OCI-LY7 (cell line): Measurements from ENCODE around the gene RTL1. TPM values are rescaled to one million over a fixed set of nuclear protein-coding genes. Genes with fewer than 3 reads are reported as not detected.

ENCODE experiments used
- BruUV-seq: library from RNA; stranded (reverse); fragments of 400-500 nt; replicated peaks from 2 replicates; lab custom pipeline; 2021; lab: Mats Ljungman, UMichigan
- CTCF ChIA-PET: fragments of 300-600 bp; sonication (Branson Sonifier 250); formaldehyde crosslinking; loops from one replicate; lab custom pipeline; 2022; ENCODE audit warnings: antibody characterized with exemption; ENCODE audit not compliant: unreplicated experiment; lab: Charles Lee
- POLR2A ChIA-PET: fragments of 300-600 bp; sonication (Branson Sonifier 250); formaldehyde crosslinking; loops from one replicate; lab custom pipeline; 2022; ENCODE audit warnings: antibody characterized with exemption; lab: Charles Lee
- DNase-seq: peaks from one replicate; pipeline ENCODE4 v3.0.0-alpha.2; 2015; ENCODE audit warnings: low spot score
- H2AFZ ChIP-seq: fragments of 200-600 bp; sonication (generic), shearing (Covaris generic); 2 replicates; pipeline ENCODE4 v1.6.1; 2014; ENCODE audit warnings: mild to moderate bottlenecking, antibody characterized with exemption, low read length, moderate library complexity
- H3K27ac ChIP-seq: fragments of 200-600 bp; sonication (generic); 2 replicates; pipeline ENCODE4 v1.5.1; 2014; ENCODE audit warnings: mixed run types, low read depth, mild to moderate bottlenecking, moderate library complexity, low read length, inconsistent platforms; ENCODE audit not compliant: poor library complexity, severe bottlenecking
- H3K36me3 ChIP-seq: fragments of 200-600 bp; sonication (generic); 2 replicates; pipeline ENCODE4 v1.6.1; 2014; ENCODE audit warnings: mild to moderate bottlenecking, antibody characterized with exemption, low read length, moderate library complexity, mixed read lengths; ENCODE audit not compliant: insufficient read depth
- H3K4me1 ChIP-seq: fragments of 200-600 bp; sonication (generic); 2 replicates; pipeline ENCODE4 v1.5.1; 2014; ENCODE audit warnings: mild to moderate bottlenecking, low read length; ENCODE audit not compliant: insufficient read depth, poor library complexity, severe bottlenecking
- H3K4me2 ChIP-seq: fragments of 200-600 bp; sonication (generic); 2 replicates; pipeline ENCODE4 v1.6.1; 2014; ENCODE audit warnings: mild to moderate bottlenecking, low read length
- H3K4me3 ChIP-seq: fragments of 200-600 bp; sonication (generic); 2 replicates; pipeline ENCODE4 v1.5.1; 2014; ENCODE audit warnings: mild to moderate bottlenecking, low read depth, low read length; ENCODE audit not compliant: poor library complexity, severe bottlenecking
- H3K79me2 ChIP-seq: fragments of 200-600 bp; sonication (generic); 2 replicates; pipeline ENCODE4 v1.6.1; 2016; ENCODE audit warnings: low read depth, mild to moderate bottlenecking, low read length, moderate library complexity, mixed read lengths; ENCODE audit not compliant: insufficient read depth
- H3K9me2 ChIP-seq: fragments of 200-600 bp; sonication (generic); 2 replicates; pipeline ENCODE4 v1.6.1; 2016; ENCODE audit warnings: mild to moderate bottlenecking, low read length, mixed read lengths; ENCODE audit not compliant: insufficient read depth
- H3K9me3 ChIP-seq: fragments of 200-600 bp; sonication (generic); 2 replicates; pipeline ENCODE4 v1.6.1; 2014; ENCODE audit warnings: mild to moderate bottlenecking, mixed run types, low read length, mixed read lengths
- H4K20me1 ChIP-seq: fragments of 200-600 bp; sonication (generic); 2 replicates; pipeline ENCODE4 v1.6.1; 2014; ENCODE audit warnings: mild to moderate bottlenecking, antibody characterized with exemption, low read length, moderate library complexity, mixed read lengths; ENCODE audit not compliant: insufficient read depth
- CTCF ChIP-seq: fragments of 200-600 bp; sonication (generic); conservative IDR thresholded peaks from 2 replicates; pipeline ENCODE4 v1.5.1; 2014; ENCODE audit warnings: mild to moderate bottlenecking, antibody characterized with exemption, low read length, moderate library complexity, mixed read lengths
- EZH2phosphoT487 ChIP-seq: fragments of 200-600 bp; sonication (generic); IDR thresholded peaks from 2 replicates; pipeline ENCODE4 v1.6.1; 2018; ENCODE audit warnings: low read depth, borderline replicate concordance, mild to moderate bottlenecking, mixed run types, antibody characterized with exemption, low read length, moderate library complexity, mixed read lengths
- intact Hi-C: fragments of 100-400 bp; cut with micrococcal nuclease; formaldehyde crosslinking; loops from one replicate; pipeline ENCODE4 v1.10.0; 2022; ENCODE audit not compliant: unreplicated experiment
- microRNA-seq: library from miRNA; unstranded; fragments of <30 nt; microRNA quantifications from one replicate; pipeline ENCODE4 v1.2.0, GENCODE V29; 2022; ENCODE audit warnings: borderline replicate concordance
- small RNA-seq: library from RNA; depleted of rRNA; stranded (forward); fragments of <200 nt; gene quantifications from one replicate; pipeline ENCODE3, GENCODE V24; 2014
- total RNA-seq, 2 experiments: library from RNA; depleted of rRNA in 1 of 2; stranded (reverse); fragments of >200 nt in 1 of 2; shearing (Covaris generic) in 1 of 2; gene quantifications; 2 replicates each; pipeline ENCODE4 v1.2.3, GENCODE V29; 2014 to 2022

The RTL1 gene
- total RNA-seq, 2 experiments from 2014 or later, result not detected

DNA sequence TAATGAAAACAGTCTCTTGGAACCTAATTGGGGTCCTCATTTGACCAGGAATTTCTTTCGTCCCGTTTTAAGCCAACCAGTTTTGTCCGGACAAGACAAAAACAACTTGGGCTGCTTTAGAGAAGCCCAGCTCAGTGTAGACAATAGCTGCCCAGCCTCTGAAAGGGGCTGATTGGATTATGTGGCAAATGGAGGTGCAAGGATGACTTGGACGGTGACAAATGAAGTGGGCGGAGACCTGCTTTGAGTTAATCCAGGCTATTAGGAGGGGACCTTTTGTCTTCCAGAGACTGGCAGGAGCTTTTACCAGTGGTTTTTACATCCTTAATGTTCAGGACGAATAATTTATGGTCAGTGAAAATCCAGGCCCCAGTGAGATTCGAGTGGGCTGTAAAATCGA lies 72.8 kb downstream of the RTL1 start:
- H3K4me3 ChIP-seq, result no peak overlapping the region
- DNase-seq, result no peak
- H3K27ac ChIP-seq, result no peak overlapping the region
- CTCF ChIA-PET, result no interaction called here
- H3K79me2 ChIP-seq, result no peaks in the 10 kb centered on the region
- H2AFZ ChIP-seq, result no peak overlapping the region
- POLR2A ChIA-PET, result no interaction called here
- no peak overlapping the region for H3K4me2 ChIP-seq
- no peaks in the 10 kb centered on the region for H3K9me2 ChIP-seq
- no TSS peak for BruUV-seq
- H3K9me3 ChIP-seq, result no peaks in the 10 kb centered on the region
- H4K20me1 ChIP-seq, result no peaks in the 10 kb centered on the region
- no peaks in the 10 kb centered on the region for H3K36me3 ChIP-seq
- no peaks in the 10 kb centered on the region for H3K4me1 ChIP-seq
- TF ChIP-seq CTCF (no peak), EZH2phosphoT487 (no peak)
- intact Hi-C loops, result no loop called here

Small RNA genes within 50 kb of the gene (microRNA-seq; reads per million reads assigned to microRNA genes)
- gene MIR127 (57.6 reads per million, percentile 47 among the genes with 10 or more reads in this experiment), gene MIR136 (not detected), gene MIR337 (not detected), gene MIR370 (not detected), gene MIR431 (not detected), gene MIR432 (3.8 reads per million), gene MIR433 (31.0 reads per million, percentile 36 among the genes with 10 or more reads in this experiment), gene MIR493 (not detected), gene MIR665 (not detected)

Small RNA genes within 50 kb of the gene (small RNA-seq; reads per million reads assigned to genes)
- gene MIR127 (not detected), gene MIR136 (not detected), gene MIR337 (not detected), gene MIR370 (not detected), gene MIR431 (not detected), gene MIR432 (not detected), gene MIR433 (not detected), gene MIR493 (not detected), gene RF02145 (not detected), gene SNORD112 (not detected), gene SNORD113-1 (not detected), gene SNORD113-2 (not detected), gene SNORD113-3 (not detected), gene SNORD113-4 (not detected), gene SNORD113-5 (not detected), gene SNORD113-6 (not detected), gene SNORD113-7 (not detected), gene SNORD113-8 (not detected), gene SNORD113-9 (not detected), gene SNORD114-1 (not detected), gene SNORD114-2 (not detected), gene SNORD114-3 (not detected)

Other genes starting within 250 kb of the RTL1 start
- gene DLK1, start 176.8 kb downstream of the RTL1 start, total RNA-seq (2014; rRNA removed; shearing (Covaris generic)), result not detected in 2 replicates
- gene DLK1, start 176.8 kb downstream of the RTL1 start, total RNA-seq (2022), result not detected in 2 replicates
- gene MEG3, start 77.6 kb downstream of the RTL1 start, total RNA-seq (2014; rRNA removed; shearing (Covaris generic)), result not detected in 2 replicates
- not detected in 2 replicates for gene MEG3, start 77.6 kb downstream of the RTL1 start, total RNA-seq (2022)